Renal pelvis (tissue), 4 donors: ENCODE measurements around the gene NTRK2. TPM values are rescaled to one million over a fixed set of nuclear protein-coding genes. Genes with fewer than 3 reads are reported as not detected.
"Not testable (repeated sequence)": the region's sequence is repeated elsewhere in the genome, so short reads cannot be mapped to it uniquely, and the experiment has no call there.

Experiments
- DNase-seq: peaks from one replicate; pipeline ENCODE4 v3.0.0-alpha.2; 2013
- polyA plus RNA-seq, 3 donors: library from polyadenylated mRNA; unstranded; fragments of 120-200 nt; gene quantifications; one replicate each; pipeline ENCODE4 v1.2.1, GENCODE V29; 2013; ENCODE audit not compliant: insufficient read length in 3 of 3

The NTRK2 gene
- polyA plus RNA-seq, 3 donors = 81.1 to 111 (median 97.1) TPM

DNA sequence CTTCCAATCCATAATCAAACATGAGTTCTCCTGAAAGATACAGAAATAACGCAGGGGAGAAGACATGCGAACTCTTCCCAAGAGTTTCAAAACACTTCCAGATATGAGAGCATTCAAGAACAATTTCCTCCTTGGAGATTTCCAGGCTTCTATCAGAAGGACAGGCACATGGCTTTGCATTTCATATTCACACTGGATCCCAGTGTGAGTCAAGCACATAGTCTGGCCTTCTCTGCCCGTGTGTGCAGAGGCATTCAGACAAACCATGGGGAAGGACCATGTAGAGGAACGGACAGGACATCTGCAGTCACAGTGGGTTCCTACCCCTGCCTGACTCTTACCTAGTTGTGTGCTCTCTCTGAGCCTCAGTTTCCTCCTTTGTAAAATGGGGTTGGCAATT, 384.5 kb downstream of the NTRK2 start:
- no peak for DNase-seq

DNA sequence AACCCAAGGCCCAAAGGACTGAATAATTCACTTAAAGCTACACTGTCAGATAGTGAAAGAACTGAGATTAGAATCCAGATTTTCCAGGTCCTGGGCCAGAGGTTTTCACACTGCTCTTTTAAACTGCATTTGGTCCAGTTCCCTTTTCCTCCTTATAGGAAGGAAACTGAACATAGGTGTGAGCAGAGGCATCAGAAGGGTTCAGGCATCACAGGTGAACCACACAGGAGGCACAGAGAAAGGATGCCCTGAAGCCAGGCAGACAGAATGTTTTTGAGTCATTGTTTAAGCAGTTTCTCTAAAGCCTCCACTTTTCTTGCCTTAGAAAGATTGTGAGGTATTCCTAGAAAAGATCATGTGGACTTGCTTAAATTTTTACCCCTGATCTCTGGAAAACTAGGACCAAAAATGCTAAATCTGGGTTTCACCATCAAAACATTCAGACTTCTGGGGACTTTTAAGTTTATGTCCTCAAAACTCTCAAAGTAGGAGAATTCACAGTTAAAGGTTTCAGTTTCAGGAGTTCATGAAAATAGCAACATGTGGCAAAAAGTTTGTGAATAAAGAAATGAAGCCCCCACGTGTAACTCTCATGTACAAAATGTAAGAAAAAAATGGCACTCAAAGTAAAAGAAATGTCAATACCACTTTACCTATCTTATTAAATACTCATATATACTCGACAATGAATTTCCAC, 386.1 kb downstream of the NTRK2 start:
- DNase-seq = no peak

DNA sequence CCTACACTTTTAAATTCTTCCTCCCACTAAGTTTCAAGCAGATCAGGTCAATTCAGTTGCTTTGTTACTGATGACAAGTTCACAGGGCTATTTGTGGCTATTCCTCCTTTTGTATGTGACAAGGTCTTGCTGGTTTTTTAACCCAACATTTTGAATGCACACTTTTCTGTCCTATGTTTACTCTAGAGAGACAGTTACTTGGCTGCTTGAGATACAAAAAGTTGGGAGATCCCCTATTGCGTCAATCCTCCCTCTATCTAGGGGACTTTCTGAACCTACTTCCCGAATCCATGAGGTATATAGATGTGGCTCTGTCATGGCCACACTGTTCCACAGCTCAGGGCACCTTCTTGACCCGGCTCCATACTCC, 386.7 kb downstream of the NTRK2 start:
- no peak for DNase-seq

DNA sequence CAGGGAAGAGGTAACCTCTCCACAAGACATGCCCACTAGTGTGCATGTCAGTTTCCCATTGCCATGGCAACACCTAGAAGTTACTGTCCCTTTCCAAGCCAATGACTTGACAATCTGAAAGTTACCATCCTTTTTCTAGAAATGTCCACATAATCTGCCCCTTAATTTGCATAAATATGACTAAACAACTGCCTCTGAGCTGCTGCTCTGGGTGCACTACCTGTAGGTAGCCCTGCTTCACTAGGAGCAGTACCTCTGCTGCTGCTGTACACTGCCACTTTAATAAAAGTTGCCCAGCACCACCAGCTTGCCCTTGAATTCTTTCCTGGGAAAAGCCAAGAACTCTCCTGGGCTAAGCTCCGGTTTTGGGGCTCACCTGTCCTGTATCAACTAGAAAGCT, 392.4 kb downstream of the NTRK2 start:
- no peak for DNase-seq

DNA sequence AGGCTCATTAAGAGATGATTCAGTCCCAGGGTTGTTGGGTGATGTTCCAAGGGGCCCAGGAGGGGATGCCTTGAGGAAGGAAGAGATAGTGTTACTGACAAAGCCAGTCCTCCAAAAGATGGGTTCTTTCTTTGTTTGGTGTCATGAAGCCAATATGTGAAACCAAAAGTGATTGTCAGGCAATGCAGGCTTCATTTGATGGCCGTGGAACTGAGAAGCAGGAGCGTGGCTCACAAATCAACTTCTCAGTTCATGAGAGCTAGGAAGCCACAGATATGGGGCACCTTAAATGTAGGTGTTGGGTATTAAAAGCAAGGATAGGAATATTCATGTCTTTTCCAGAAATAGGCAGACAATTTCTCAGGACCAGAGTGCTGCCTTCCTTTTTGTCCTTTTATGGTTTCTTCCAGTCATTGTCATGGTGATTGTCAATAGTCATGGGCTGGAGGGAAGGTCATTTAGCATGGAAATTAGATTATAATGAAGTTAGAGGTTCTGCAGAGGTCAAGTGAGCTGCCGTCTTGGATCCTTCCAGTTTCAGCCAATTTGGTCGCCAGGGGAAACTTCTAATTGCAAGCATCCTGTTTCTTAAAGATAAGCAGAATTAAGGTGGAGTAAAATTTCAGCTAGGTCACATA, 393.0 kb downstream of the NTRK2 start:
- DNase-seq = no peak

DNA sequence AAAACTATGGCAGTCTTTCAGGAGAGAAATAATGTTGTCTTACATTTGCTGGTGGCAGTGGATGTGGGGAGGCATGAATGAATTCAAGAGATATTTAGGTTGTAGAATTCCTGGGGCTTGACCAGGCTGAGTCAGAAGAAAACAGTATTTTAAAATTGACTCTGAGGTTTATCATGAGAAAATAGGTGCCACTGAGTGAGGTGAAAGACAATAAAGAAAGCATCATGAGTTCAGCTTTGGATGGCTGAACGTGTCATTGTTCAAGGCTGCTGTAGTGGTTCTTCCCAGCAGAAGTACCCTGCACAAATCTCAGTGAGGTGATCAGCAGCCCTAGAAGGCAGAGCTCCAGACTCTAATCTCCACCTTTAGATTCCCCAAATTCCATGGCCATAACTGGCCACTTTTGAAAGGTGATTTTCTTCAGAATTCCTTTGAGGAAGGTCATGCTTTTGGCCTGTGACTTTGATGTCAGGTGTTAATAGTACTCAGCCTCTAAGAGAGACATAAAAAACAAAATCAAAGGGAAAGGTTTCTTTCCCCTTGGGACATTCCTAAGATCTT, 395.4 kb downstream of the NTRK2 start:
- no peak for DNase-seq

DNA sequence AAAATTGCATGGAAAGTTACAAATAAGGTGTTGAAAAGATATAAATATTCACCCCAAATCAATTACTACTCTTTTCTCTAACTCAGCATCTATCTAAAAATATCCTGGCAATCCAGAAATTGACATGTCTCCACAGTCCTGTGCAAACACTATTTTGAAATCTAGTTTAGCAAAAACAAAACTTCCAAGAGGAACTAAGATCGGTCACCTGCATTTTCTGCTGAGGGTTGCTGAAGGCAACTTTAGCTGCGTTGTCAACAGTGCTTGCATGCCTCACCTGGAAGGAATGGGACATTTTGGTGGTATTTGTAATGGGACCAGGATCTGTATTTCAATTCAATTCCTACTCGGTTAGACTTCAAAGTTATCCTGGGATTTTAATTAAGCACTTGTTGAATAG, 398.3 kb downstream of the NTRK2 start:
- no peak for DNase-seq

DNA sequence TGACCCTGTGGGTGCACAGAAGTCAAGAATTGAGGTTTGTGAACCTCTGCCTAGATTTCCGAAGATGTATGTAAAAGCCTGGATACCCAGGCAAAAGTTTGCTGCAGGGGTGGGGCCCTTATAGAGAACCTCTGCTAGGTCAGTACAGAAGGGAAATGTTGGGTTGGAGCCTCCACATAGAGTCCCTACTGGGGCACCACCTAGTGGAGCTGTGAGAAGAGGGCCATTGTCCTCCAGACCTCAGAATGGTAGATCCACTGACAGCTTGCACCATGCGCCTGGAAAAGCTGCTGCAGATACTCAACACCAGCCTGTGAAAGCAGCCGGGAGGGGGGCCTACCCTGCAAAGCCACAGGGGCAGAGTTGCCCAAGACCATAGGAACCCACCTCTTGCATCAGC, 399.9 kb downstream of the NTRK2 start:
- DNase-seq = not testable (repeated sequence)
